ENCODE results near the gene ATP9B.

Gene ATP9B, protein sequence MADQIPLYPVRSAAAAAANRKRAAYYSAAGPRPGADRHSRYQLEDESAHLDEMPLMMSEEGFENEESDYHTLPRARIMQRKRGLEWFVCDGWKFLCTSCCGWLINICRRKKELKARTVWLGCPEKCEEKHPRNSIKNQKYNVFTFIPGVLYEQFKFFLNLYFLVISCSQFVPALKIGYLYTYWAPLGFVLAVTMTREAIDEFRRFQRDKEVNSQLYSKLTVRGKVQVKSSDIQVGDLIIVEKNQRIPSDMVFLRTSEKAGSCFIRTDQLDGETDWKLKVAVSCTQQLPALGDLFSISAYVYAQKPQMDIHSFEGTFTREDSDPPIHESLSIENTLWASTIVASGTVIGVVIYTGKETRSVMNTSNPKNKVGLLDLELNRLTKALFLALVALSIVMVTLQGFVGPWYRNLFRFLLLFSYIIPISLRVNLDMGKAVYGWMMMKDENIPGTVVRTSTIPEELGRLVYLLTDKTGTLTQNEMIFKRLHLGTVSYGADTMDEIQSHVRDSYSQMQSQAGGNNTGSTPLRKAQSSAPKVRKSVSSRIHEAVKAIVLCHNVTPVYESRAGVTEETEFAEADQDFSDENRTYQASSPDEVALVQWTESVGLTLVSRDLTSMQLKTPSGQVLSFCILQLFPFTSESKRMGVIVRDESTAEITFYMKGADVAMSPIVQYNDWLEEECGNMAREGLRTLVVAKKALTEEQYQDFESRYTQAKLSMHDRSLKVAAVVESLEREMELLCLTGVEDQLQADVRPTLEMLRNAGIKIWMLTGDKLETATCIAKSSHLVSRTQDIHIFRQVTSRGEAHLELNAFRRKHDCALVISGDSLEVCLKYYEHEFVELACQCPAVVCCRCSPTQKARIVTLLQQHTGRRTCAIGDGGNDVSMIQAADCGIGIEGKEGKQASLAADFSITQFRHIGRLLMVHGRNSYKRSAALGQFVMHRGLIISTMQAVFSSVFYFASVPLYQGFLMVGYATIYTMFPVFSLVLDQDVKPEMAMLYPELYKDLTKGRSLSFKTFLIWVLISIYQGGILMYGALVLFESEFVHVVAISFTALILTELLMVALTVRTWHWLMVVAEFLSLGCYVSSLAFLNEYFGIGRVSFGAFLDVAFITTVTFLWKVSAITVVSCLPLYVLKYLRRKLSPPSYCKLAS

GRCh38 chr18:79068937-79069716, at the start of gene ATP9B:
Gene ATP9B (plus strand): TSS chr18:79069394. CDS start chr18:79069411, 17 bp downstream.
- peak; percentile 98 for DNase-seq

DNA sequence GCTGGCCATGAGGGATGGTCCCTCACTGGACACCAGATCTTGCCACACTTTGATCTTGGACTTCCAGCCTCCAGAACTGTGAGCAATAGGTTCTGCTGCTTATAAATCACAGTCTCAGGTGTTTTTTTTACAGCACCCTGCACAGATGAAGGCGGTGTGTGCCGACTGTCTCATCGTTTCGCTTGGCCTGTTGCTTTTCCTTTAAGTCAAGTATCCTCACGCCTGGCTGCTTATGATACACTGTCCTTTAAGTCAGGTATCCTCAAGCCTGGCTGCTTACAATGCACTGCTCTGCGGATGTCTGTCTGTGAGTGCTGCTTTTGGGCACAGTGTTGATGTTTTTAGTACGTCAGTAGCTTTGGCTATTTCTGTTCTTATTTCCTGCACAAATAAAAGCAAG, 49.3 kb upstream of the ATP9B start:
- DNase-seq = no peak

DNA sequence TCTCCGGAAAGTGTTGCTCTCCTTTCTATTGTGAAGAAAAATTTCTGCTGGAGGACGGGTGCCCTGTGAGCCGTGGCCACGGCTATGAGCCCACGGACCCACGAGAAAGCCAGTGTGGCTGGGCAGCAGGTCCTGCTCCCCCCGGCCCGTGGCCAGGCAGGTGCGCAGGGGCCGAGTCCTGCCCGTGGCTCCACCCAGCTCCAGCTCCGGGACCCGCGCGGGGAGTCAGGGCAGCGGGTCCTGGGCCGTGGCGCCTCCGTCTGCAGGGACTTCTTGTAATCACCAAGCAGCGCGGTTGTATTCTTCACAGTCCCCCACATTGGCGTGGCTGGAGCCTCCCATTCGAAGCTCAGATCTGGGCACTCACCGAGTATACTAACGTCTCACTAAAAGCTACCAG, 46.6 kb upstream of the ATP9B start:
- no peak for DNase-seq

DNA sequence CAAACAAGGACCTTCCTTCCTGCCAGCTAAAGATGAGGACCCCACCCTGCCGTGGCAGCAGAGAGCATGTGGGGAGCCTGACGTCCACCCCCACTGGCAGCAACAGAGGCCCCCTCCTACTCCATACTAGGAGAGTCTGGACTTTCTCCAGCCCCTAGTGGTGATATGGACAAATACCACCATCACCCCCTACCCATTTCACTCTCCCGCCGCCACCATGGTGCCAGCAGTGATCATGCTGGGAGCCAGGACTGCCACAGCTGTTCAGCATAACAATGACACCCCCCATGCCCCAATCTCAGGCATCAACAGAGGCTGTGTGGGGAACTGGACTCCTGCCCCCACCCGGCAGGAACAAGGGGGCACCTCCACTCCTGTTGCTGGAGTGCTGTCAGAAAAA, 42.7 kb upstream of the ATP9B start:
- no peak for DNase-seq

- DNase-seq = no peak
Observed at GRCh38 chr18:79030680-79031079, 38.5 kb upstream of the ATP9B start.

DNA sequence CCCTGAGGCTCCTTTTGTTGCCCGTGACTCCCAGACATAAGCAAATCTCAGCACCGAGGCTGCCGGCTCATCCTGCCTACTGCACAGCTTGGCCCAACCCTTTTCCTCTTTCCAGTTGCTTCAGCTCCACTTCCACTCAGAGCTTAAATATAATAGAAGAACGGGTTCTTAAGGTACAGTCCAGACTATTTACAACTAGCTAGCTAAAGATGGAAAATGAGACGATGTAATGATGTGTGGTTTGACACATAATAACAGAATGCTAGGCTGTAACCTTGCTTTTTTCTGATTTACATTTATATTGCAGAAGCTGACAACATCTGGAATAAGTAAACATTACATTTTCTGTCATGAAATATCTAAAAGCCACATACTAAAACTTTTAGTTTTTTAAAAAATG, 26.9 kb upstream of the ATP9B start:
- no peak for DNase-seq

DNA sequence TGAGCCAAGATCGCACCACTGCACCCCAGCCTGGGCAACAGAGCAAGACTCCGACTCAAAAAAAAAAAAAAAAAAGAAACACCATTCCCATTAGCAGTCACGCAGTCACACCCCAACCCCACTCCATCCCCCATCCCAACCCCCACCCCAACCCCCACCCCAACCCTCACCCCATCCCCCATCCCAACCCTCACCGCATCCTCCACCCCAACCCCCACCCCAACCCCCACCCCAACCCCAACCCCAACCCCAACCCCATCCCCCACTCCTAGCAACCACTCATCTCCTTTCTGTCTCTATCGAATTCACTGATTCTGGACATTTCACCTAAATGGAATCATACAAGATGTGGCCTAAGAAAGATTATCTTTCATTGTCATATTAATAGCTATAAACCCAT, 25.9 kb upstream of the ATP9B start:
- DNase-seq = no peak

GRCh38 chr18:79046522-79046921, 22.7 kb upstream of the ATP9B start:
- DNase-seq = no peak

GRCh38 chr18:79047556-79048244, 21.5 kb upstream of the ATP9B start:
- DNase-seq = no peak

GRCh38 chr18:79048245-79048632, 21.0 kb upstream of the ATP9B start:
- DNase-seq = no peak

DNA sequence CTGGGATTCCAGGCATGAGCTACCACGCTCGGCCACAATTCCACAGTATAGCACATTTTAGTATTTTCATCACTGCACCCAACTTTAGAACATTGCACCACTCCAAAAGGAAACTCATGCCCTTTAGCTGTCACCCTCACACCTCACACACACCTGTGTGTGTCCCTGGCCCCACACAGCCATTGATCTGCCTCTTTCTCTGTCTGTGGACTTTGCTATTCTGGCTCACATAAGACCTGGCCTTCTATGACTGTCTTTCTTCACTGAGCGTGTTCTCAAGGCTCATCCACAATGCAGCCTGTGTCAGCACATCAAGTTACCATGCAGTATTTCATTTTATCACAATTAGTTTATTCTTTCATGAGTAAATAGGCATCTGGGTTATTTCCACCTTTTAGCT, 19.7 kb upstream of the ATP9B start:
- DNase-seq = no peak

DNA sequence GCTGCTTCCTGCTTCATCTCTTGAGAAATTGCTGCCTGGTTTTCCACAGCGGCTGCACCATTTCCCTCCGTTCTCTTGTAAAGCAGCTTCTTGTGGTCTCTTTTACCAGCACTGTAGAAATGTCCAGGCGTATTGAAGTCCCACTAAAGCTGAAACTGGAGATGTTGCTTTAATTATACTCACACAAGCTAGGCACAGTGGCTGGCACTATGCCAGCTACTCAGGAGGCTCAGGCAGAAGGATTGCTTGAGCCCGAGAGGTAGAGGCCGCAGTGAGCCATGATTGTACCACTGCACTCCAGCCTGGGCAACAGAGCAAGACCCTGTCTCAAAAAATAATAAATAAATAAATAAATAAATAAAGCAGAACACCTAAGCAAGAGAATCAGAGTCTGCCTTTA, 19.2 kb upstream of the ATP9B start:
- DNase-seq = no peak

- DNase-seq = no peak
Observed at GRCh38 chr18:79056827-79057367, 12.3 kb upstream of the ATP9B start.

GRCh38 chr18:79058007-79058406, 11.2 kb upstream of the ATP9B start:
- DNase-seq = no peak

DNA sequence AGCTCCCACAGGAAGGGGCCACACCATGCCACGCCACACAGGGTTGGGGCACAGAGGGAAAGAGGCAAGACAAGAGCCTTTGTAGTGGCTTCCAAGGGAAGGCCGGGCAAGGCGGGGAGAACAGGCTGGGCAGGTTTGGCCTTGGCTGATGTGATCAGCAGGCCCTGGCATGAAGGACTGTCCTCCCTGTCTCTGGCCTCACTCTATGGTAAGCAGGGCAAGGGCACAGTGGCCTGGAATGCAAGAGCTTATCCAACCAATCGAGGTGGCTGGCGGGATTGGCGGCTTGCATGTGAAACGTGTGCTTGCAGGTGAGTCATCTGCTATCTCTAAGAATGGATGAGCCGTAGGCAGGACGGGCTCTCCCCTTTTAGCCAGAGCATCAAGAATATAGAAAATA, 6.4 kb upstream of the ATP9B start:
- DNase-seq = no peak

GRCh38 chr18:79064228-79064627, 5.0 kb upstream of the ATP9B start:
- DNase-seq = no peak

DNA sequence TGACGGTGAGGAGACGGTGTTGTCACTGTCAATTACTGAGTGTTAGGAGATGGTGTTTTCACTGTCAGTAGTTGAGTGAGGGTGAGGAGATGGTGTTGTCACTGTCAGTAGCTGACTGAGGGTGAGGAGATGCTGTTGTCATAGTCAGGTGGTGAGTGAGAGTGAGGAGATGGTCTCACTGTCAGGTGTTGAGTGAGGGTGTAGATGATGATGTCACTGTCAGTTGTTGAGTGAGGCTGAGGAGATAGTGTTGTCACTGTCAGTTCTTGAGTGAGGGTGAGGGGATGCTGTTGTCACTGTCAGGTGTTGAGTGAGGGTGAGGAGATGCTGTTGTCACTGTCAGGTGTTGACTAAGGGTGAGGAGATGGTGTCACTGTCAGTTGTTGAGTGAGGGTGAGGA, 3.4 kb upstream of the ATP9B start:
- DNase-seq = no peak

DNA sequence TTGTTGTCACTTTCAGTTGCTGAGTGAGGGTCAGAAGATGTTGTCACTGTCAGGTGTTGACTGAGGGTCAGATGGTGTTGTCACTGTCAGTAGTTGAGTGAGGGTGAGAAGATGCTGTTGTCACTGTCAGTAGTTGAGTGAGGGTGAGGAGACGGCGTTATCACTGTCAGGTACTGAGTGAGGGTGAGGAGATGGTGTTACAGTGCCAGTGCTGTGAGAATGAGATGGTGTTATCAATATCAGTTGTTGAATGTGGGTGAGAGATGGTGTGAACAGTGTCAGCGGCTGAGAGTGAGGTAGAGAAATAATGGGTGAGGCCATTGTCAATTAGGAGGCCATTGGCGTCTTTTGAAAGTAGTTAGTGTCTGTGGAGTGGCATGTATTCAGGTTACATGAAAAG, 1.6 kb upstream of the ATP9B start:
- no peak for DNase-seq

GRCh38 chr18:79068341-79068936, 755 bp upstream of the ATP9B start:
- peak; percentile 30 for DNase-seq

DNA sequence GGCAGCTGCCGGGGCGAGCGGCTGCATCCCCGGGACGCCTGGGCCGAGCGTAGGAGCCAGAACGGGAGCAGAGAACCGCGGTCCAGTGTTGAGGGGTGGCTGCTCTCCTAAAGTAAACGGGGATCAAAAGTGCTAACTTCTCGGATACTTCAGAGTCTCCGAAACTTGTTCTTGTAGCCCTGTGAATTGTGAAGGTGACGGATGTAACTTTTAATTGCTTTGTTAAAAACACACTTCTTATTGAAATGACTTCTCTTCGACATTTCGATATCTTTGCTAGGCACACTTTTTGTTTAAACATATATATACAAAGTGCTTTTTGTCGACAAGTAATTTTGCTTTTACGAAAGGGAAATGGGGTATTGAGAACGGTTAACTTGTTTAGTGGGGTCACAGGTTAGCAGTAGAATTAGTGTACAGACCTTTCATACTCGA, 540 bp downstream of the ATP9B start:
- no peak for DNase-seq

GRCh38 chr18:79070486-79070885, 1.3 kb downstream of the ATP9B start:
- DNase-seq = no peak

Data from stimulated activated CD4-positive, alpha-beta T cell treated with anti-CD3 and anti-CD28 coated beads, Interleukin-4, amount 100 ng/mL, for 1 hour (primary cell).